Measurements from ENCODE around the gene PTPN9.

- TF ChIP-seq, protein P1, sequence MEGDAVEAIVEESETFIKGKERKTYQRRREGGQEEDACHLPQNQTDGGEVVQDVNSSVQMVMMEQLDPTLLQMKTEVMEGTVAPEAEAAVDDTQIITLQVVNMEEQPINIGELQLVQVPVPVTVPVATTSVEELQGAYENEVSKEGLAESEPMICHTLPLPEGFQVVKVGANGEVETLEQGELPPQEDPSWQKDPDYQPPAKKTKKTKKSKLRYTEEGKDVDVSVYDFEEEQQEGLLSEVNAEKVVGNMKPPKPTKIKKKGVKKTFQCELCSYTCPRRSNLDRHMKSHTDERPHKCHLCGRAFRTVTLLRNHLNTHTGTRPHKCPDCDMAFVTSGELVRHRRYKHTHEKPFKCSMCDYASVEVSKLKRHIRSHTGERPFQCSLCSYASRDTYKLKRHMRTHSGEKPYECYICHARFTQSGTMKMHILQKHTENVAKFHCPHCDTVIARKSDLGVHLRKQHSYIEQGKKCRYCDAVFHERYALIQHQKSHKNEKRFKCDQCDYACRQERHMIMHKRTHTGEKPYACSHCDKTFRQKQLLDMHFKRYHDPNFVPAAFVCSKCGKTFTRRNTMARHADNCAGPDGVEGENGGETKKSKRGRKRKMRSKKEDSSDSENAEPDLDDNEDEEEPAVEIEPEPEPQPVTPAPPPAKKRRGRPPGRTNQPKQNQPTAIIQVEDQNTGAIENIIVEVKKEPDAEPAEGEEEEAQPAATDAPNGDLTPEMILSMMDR (IDR thresholded peaks at IDR 0.05; ENCODE audit: insufficient read depth, low read length, poor library complexity, severe bottlenecking) = no peak
- no peak for TF ChIP-seq EZH2phosphoT487 (conservative IDR thresholded peaks at IDR 0.05; ENCODE audit: low read length)
These were observed 10.0 kb upstream of the PTPN9 start for GRCh38 chr15:75589071-75589470.

Data from SU-DHL-6 (cell line).